Trophoblast cell (in vitro differentiated cells and primary cell): Measurements from ENCODE around the gene CNEP1R1.

Source experiments
- DNase-seq, 2 donors: peaks; one replicate each; pipeline ENCODE4 v3.0.0-alpha.2; 2016
- H2AFZ ChIP-seq: 2 replicates; pipeline ENCODE4 v1.6.1; 2013; ENCODE audit warnings: low read length, moderate library complexity, mild to moderate bottlenecking; ENCODE audit not compliant: insufficient read depth, poor library complexity
- H2AK5ac ChIP-seq: 2 replicates; pipeline ENCODE4 v1.6.1; 2013; ENCODE audit warnings: mild to moderate bottlenecking, low read length
- H2BK120ac ChIP-seq: 2 replicates; pipeline ENCODE4 v1.6.1; 2013; ENCODE audit warnings: low read length, mild to moderate bottlenecking, moderate library complexity; ENCODE audit not compliant: insufficient read depth, poor library complexity
- H2BK12ac ChIP-seq: 2 replicates; pipeline ENCODE4 v1.6.1; 2013; ENCODE audit warnings: mild to moderate bottlenecking, low read length, moderate library complexity
- H2BK5ac ChIP-seq: 2 replicates; pipeline ENCODE4 v1.6.1; 2013; ENCODE audit warnings: low read length, low read depth, moderate library complexity, mild to moderate bottlenecking; ENCODE audit not compliant: poor library complexity
- H3K14ac ChIP-seq: 2 replicates; pipeline ENCODE4 v1.6.1; 2013; ENCODE audit warnings: mild to moderate bottlenecking, low read length
- H3K18ac ChIP-seq: 2 replicates; pipeline ENCODE4 v1.6.1; 2013; ENCODE audit warnings: mild to moderate bottlenecking, low read length
- H3K23ac ChIP-seq: 2 replicates; pipeline ENCODE4 v1.6.1; 2013; ENCODE audit warnings: low read length
- H3K27ac ChIP-seq: 2 replicates; pipeline ENCODE4 v1.5.1; 2013; ENCODE audit warnings: low read depth, mild to moderate bottlenecking, inconsistent platforms, low read length, moderate library complexity
- H3K27me3 ChIP-seq: 2 replicates; pipeline ENCODE4 v1.6.1; 2013; ENCODE audit warnings: inconsistent platforms, mild to moderate bottlenecking, low read length, moderate library complexity; ENCODE audit not compliant: insufficient read depth
- H3K36me3 ChIP-seq, 2 experiments: 1 replicate in 1 of 2; 2 replicates in 1 of 2; pipeline ENCODE4 v1.6.1; 2013; ENCODE audit warnings: low read length in 2 of 2, mild to moderate bottlenecking in 2 of 2, moderate library complexity in 1 of 2; ENCODE audit not compliant: insufficient read depth in 2 of 2, control insufficient read depth in 1 of 2
- H3K4ac ChIP-seq: 2 replicates; pipeline ENCODE4 v1.6.1; 2013; ENCODE audit warnings: low read depth, mild to moderate bottlenecking, low read length, moderate library complexity
- H3K4me1 ChIP-seq, 2 experiments: 1 replicate in 1 of 2; 2 replicates in 1 of 2; pipeline ENCODE4 v1.6.1; 2013; ENCODE audit warnings: low read length in 2 of 2, mild to moderate bottlenecking in 2 of 2, moderate library complexity in 1 of 2; ENCODE audit not compliant: insufficient read depth in 2 of 2, control insufficient read depth in 1 of 2
- H3K4me2 ChIP-seq: 2 replicates; pipeline ENCODE4 v1.6.1; 2013; ENCODE audit warnings: inconsistent platforms, mild to moderate bottlenecking, low read length, moderate library complexity
- H3K4me3 ChIP-seq: 2 replicates; pipeline ENCODE4 v1.5.1; 2013; ENCODE audit warnings: mild to moderate bottlenecking, low read depth, low read length, inconsistent platforms
- H3K79me1 ChIP-seq: one replicate; pipeline ENCODE4 v1.6.1; 2013; ENCODE audit warnings: low read length
- H3K79me2 ChIP-seq: 2 replicates; pipeline ENCODE4 v1.6.1; 2013; ENCODE audit warnings: low read length, mild to moderate bottlenecking; ENCODE audit not compliant: control insufficient read depth, insufficient read depth, poor library complexity
- H3K9ac ChIP-seq: 2 replicates; pipeline ENCODE4 v1.6.1; 2013; ENCODE audit warnings: mild to moderate bottlenecking, low read length
- H3K9me3 ChIP-seq: 2 replicates; pipeline ENCODE4 v1.6.1; 2013; ENCODE audit warnings: low read depth, mild to moderate bottlenecking, control low read depth, inconsistent platforms, low read length; ENCODE audit not compliant: insufficient read depth
- H4K12ac ChIP-seq: 2 replicates; pipeline ENCODE4 v1.6.1; 2013; ENCODE audit warnings: low read depth, mild to moderate bottlenecking, low read length, moderate library complexity
- H4K8ac ChIP-seq: 2 replicates; pipeline ENCODE4 v1.6.1; 2013; ENCODE audit warnings: low read depth, mild to moderate bottlenecking, low read length, moderate library complexity
- H4K91ac ChIP-seq: one replicate; pipeline ENCODE4 v1.6.1; 2013; ENCODE audit warnings: low read depth, mild to moderate bottlenecking, low read length, moderate library complexity
- WGBS: extraction: QIAGEN DNeasy Blood & Tissue Kit; methylation state at CpG from one replicate; pipeline ENCODE4 v1.1.7; 2013; ENCODE audit warnings: missing lambda C conversion rate; ENCODE audit not compliant: insufficient read length, insufficient coverage; ENCODE audit errors: extremely low coverage; 5-methylcytosine and 5-hydroxymethylcytosine counted together

Gene CNEP1R1

DNA sequence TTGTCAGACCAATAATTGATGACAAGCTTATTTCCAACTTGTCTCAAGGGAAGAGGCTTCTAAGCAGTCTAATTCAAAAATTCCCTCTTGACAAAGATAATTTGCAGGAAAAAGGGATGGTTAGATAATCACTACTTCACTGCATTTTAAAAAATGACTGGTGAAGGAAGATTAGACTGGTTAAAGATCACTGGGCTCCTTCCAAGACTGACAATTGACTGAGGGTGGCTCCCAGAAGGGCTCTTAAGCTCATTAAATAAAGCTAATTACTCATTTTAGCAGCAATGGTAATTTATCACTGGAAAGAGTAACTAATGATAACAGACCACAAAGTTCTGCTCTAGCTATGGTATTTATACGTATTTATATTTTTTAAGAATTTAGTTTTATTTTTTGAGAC, 36.3 kb downstream of the CNEP1R1 start:
- Histone ChIP-seq H3K14ac (no peak overlapping the region), H4K8ac (no peak overlapping the region), H3K9me3 (peaks cover 11% of the 10 kb centered on the region), H3K4me1 (peaks cover 0 to 2% of the 10 kb centered on the region in 2 experiments), H3K4ac (no peak overlapping the region), H4K12ac (no peak overlapping the region), H3K36me3 (no peaks in the 10 kb centered on the region), H3K27ac (no peak overlapping the region), H2BK5ac (no peak overlapping the region), H3K27me3 (no peaks in the 10 kb centered on the region), H3K79me2 (peaks cover 4% of the 10 kb centered on the region), H4K91ac (no peak overlapping the region), H2BK120ac (no peak overlapping the region), H3K9ac (no peak overlapping the region), H3K18ac (no peak overlapping the region), H3K23ac (no peak overlapping the region), H3K79me1 (peaks cover 4% of the 10 kb centered on the region), H2AK5ac (no peak overlapping the region), H3K4me2 (no peak overlapping the region), H2AFZ (no peak overlapping the region), H2BK12ac (no peak overlapping the region), H3K4me3 (no peak overlapping the region)
- no CpG with 5 or more reads among the region's 1 CpG for WGBS
- DNase-seq: no peak

GRCh38 chr16:50065241-50065623, 40.2 kb downstream of the CNEP1R1 start:
- peaks cover 6% of the 10 kb centered on the region for H3K79me1 ChIP-seq
- H3K23ac ChIP-seq: no peak overlapping the region
- H3K9ac ChIP-seq: no peak overlapping the region
- peaks cover 3 to 6% of the 10 kb centered on the region in 2 experiments for H3K36me3 ChIP-seq
- H3K4me2 ChIP-seq: peak overlapping the region; percentile 44
- peaks cover 8% of the 10 kb centered on the region for H3K79me2 ChIP-seq
- H4K12ac ChIP-seq: peak overlapping the region; percentile 58
- H2BK5ac ChIP-seq: no peak overlapping the region
- peak overlapping the region; percentile 55 for H4K91ac ChIP-seq
- H2AFZ ChIP-seq: peak overlapping the region; percentile 56
- no peak overlapping the region for H3K14ac ChIP-seq
- WGBS: no CpG with 5 or more reads among the region's 8 CpGs
- H3K9me3 ChIP-seq: no peaks in the 10 kb centered on the region
- H3K4me1 ChIP-seq: peaks cover 3 to 7% of the 10 kb centered on the region in 2 experiments
- H3K27me3 ChIP-seq: no peaks in the 10 kb centered on the region
- H2AK5ac ChIP-seq: no peak overlapping the region
- no peak for DNase-seq
- H3K4me3 ChIP-seq: no peak overlapping the region
- peak overlapping the region; percentile 57 for H3K18ac ChIP-seq
- H3K4ac ChIP-seq: no peak overlapping the region
- peak overlapping the region; percentile 87 for H4K8ac ChIP-seq
- no peak overlapping the region for H2BK12ac ChIP-seq
- no peak overlapping the region for H3K27ac ChIP-seq
- peak overlapping the region; percentile 20 for H2BK120ac ChIP-seq

DNA sequence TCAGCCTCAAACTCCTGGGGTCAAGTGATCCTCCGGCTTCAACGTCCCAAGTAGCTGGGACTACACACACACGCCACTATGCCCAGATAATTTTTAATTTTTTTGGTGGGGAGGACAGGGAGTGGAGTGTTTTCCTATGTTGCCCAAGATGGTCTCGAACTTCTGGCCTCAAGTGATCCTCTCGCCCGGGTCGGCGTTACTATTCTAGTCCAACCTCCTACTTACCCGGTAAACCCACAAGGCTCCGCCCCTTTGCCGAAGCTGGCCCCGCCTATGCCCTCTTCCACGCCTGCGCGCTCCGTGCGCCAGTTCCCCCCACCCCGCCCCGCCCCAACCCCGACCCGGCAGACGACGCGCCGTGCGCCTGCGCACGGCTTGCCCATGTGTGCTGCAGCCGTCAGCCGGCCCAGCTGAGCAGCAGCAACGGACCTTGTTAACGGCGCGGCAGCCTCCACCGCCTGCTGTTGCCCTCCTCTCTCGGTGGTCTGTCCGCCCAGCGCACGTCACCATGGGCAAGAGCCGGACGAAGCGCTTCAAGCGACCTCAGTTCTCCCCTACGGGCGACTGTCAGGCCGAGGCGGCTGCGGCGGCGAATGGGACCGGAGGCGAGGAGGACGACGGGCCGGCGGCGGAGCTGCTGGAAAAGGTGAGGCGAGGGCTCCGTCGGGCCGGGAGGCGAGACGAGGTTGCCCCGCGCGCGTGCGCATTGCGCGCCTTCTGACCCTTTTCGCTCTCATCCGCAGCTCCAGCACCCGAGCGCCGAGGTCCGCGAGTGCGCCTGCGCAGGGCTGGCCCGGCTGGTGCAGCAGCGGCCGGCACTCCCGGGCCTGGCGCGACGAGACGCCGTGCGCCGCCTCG, 40.8 kb downstream of the CNEP1R1 start, which contains the start of gene HEATR3:
Gene HEATR3 (plus strand): TSS at position 347 of the 858 bp plus-strand sequence. CDS start 162 bp downstream, at position 509.
- Histone ChIP-seq H3K18ac (peak within 1 kb of the TSS; percentile 64), H3K36me3 (peaks cover 6 to 8% of the 10 kb centered on the region in 2 experiments)
- no CpG with 5 or more reads among the region's 91 CpGs for WGBS

GRCh38 chr16:50066482-50067289, 41.7 kb downstream of the CNEP1R1 start:
- peak overlapping the region; percentile 57 for H3K18ac ChIP-seq
- H4K8ac ChIP-seq: peak overlapping the region; percentile 48
- H4K12ac ChIP-seq: peak overlapping the region; percentile 33
- no peak for DNase-seq
- peak overlapping the region; percentile 46 for H3K14ac ChIP-seq
- H4K91ac ChIP-seq: peak overlapping the region; percentile 15
- peaks cover 7 to 10% of the 10 kb centered on the region in 2 experiments for H3K36me3 ChIP-seq
- peak overlapping the region; percentile 71 for H3K4ac ChIP-seq
- no peak overlapping the region for H2BK5ac ChIP-seq
- peak overlapping the region; percentile 68 for H3K4me2 ChIP-seq
- H2AK5ac ChIP-seq: no peak overlapping the region
- H3K79me1 ChIP-seq: peaks cover 6% of the 10 kb centered on the region
- H3K79me2 ChIP-seq: peaks cover 8% of the 10 kb centered on the region
- H2BK12ac ChIP-seq: no peak overlapping the region
- H3K23ac ChIP-seq: no peak overlapping the region
- no peaks in the 10 kb centered on the region for H3K9me3 ChIP-seq
- peak overlapping the region; percentile 11 for H3K27ac ChIP-seq
- H3K4me3 ChIP-seq: peak overlapping the region; percentile 88
- H3K27me3 ChIP-seq: no peaks in the 10 kb centered on the region
- 100% methylated on average over 1 of the region's 34 CpGs for WGBS
- peak overlapping the region; percentile 57 for H3K9ac ChIP-seq
- peak overlapping the region; percentile 38 for H2AFZ ChIP-seq
- peaks cover 3 to 7% of the 10 kb centered on the region in 2 experiments for H3K4me1 ChIP-seq
- no peak overlapping the region for H2BK120ac ChIP-seq

More for the DNA sequence above, 40.8 kb downstream of the CNEP1R1 start, which contains the start of gene HEATR3:
- Histone ChIP-seq H3K79me2 (peaks cover 8% of the 10 kb centered on the region), H3K14ac (peak within 1 kb of the TSS; percentile 82), H3K79me1 (peaks cover 6% of the 10 kb centered on the region), H3K9ac (peak within 1 kb of the TSS; percentile 94), H3K9me3 (no peaks in the 10 kb centered on the region), H3K4me1 (peaks cover 3 to 7% of the 10 kb centered on the region in 2 experiments), H2AFZ (peak within 1 kb of the TSS; percentile 80), H3K27ac (peak within 1 kb of the TSS; percentile 78), H4K8ac (peak within 1 kb of the TSS; percentile 87), H3K4me2 (peak within 1 kb of the TSS; percentile 68), H2BK120ac (peak within 1 kb of the TSS; percentile 62), H4K91ac (peak within 1 kb of the TSS; percentile 76), H3K23ac (no peak within 1 kb of the TSS), H2BK5ac (peak within 1 kb of the TSS; percentile 59), H3K4ac (peak within 1 kb of the TSS; percentile 71), H3K4me3 (peak within 1 kb of the TSS; percentile 88), H2AK5ac (no peak within 1 kb of the TSS), H4K12ac (peak within 1 kb of the TSS; percentile 72), H2BK12ac (no peak within 1 kb of the TSS), H3K27me3 (no peaks in the 10 kb centered on the region)
- DNase-seq: peak; percentile 88 to 94
